Sigmoid colon (tissue), 7 donors: ENCODE measurements around the gene NPFFR1. TPM values are rescaled to one million over a fixed set of nuclear protein-coding genes. Genes with fewer than 3 reads are reported as not detected.

ENCODE experiments used
- DNase-seq: peaks from one replicate; pipeline ENCODE4 v3.0.0-alpha.2; 2019
- H3K27ac ChIP-seq, 4 donors: fragments of 200-600 bp; sonication (generic); one replicate each; pipeline ENCODE4 v1.5.1; 2016 to 2019; ENCODE audit warnings: mild to moderate bottlenecking in 1 of 4
- H3K27me3 ChIP-seq, 3 donors: fragments of 200-600 bp; sonication (generic); one replicate each; pipeline ENCODE4 v1.5.1; 2019; ENCODE audit warnings: mild to moderate bottlenecking in 1 of 3
- H3K36me3 ChIP-seq, 4 donors: fragments of 200-600 bp; sonication (generic); one replicate each; pipeline ENCODE4 v1.5.1; 2016 to 2019
- H3K4me1 ChIP-seq, 4 donors: fragments of 200-600 bp; sonication (generic); one replicate each; pipeline ENCODE4 v1.5.1; 2017 to 2019
- H3K4me3 ChIP-seq, 4 donors: fragments of 200-600 bp; sonication (generic); one replicate each; pipeline ENCODE4 v1.5.1; 2017 to 2019; ENCODE audit warnings: mild to moderate bottlenecking in 2 of 4, moderate library complexity in 1 of 4
- H3K9me3 ChIP-seq, 4 donors: fragments of 200-600 bp in 3 of 4; sonication (generic) in 3 of 4; one replicate each; pipeline versions ENCODE4 v1.5.1 to v1.6.1; 2013 to 2019
- EP300 ChIP-seq, 4 donors: sonication (generic); formaldehyde crosslinking; IDR thresholded peaks; one replicate each; pipeline ENCODE4 v1.6.1; 2017; ENCODE audit warnings: antibody characterized with exemption in 4 of 4
- POLR2A ChIP-seq, 2 donors: fragments of 450-650 bp; IDR thresholded peaks; one replicate each; pipeline ENCODE4 v1.6.1; 2016; ENCODE audit warnings: antibody characterized with exemption in 2 of 2, mild to moderate bottlenecking in 2 of 2, moderate library complexity in 2 of 2
- POLR2AphosphoS5 ChIP-seq, 4 donors: sonication (generic); formaldehyde crosslinking; IDR thresholded peaks; one replicate each; pipeline ENCODE4 v1.6.1; 2017; ENCODE audit warnings: antibody characterized with exemption in 4 of 4
- WGBS, 2 donors: extraction: QIAGEN DNeasy Blood & Tissue Kit; methylation state at CpG; one replicate each; pipeline ENCODE4 v1.1.7; 2013; 5-methylcytosine and 5-hydroxymethylcytosine counted together
- intact Hi-C: fragments of 100-400 bp; cut with DNase I; formaldehyde crosslinking; loops from one replicate; pipeline ENCODE4 v1.15.1; 2023
- polyA plus RNA-seq, 3 donors: library from polyadenylated mRNA; stranded (reverse); fragments of 200-250 nt; gene quantifications; one replicate each; pipeline ENCODE4 v1.2.3, GENCODE V29; 2013
- total RNA-seq, 4 donors: library from RNA; depleted of rRNA; stranded (reverse); fragments of >200 nt; gene quantifications; one replicate each; pipeline ENCODE4 v1.1.0, GENCODE V29; 2016
- TF ChIP-seq, protein P1 (sequence below), 4 experiments: fragments of 450-650 bp in 3 of 4; fragments of 200-600 bp in 1 of 4; IDR thresholded peaks; one replicate each; pipeline ENCODE4 v1.5.1; 2016 to 2019; ENCODE audit warnings: antibody characterized with exemption in 4 of 4, mild to moderate bottlenecking in 3 of 4, moderate library complexity in 2 of 4
- donor health status: healthy with polysubstance abuse.
- donor health status: Bipolar disorder and iron deficiency.
- donor health status: healthy.

Gene NPFFR1
- total and polyA plus RNA-seq, 7 donors = under 0.01 to 0.44 (median under 0.01) TPM; not detected in 4

DNA sequence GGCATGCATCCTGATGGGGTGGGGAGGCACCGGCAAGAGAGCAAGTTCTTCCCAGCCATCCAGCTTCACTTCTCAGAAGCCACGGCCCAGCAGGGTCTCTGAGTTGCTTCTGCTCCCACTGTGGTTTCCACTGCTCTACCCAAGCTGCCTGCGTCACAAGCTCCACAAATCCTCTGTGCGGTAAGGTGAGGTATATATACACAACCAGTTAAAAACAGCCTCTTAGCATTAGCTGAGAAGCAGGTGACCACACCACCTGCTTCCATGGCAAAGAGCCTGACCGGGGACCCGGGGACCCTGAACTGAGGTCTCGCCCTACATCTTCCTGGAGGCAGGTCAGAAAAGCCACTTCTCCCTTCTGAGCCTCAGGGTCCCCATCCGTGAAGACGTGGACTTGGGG is 46.9 kb upstream of the NPFFR1 start:
- intact Hi-C loops = no loop called here
- peak; percentile 45 for DNase-seq
- 81 to 92% methylated on average over 9 of the region's 9 CpGs for WGBS, 2 donors
- Histone ChIP-seq H3K36me3 (no peaks in the 10 kb centered on the region), H3K27me3 (no peaks in the 10 kb centered on the region), H3K4me1 (peaks cover 0 to 15% (median 14%) of the 10 kb centered on the region in 4 donors), H3K27ac (no peak overlapping the region), H3K4me3 (no peak overlapping the region), H3K9me3 (no peaks in the 10 kb centered on the region)
- TF ChIP-seq POLR2AphosphoS5 (IDR thresholded peaks at IDR 0.05) (no peak), EP300 (IDR thresholded peaks at IDR 0.05) (no peak)

DNA sequence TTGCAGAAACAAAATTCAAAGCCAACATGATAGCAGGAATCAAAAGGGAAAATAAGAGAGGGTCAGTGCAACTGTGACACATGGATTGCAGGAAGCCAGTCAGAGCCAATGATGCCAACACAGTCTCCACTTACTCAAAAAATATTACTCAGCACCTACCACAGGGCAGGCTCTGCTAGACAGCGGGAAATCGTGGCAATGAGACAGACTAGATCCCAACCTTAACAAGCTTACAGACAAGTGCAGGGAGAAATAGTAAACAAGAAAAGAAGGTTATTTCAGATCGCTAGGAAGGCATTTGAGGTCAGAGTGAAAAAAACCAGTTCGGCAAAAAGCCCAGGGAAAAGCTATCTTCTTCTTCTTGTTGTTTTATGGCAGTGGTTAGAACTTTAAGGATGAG is 45.2 kb upstream of the NPFFR1 start:
- no peak overlapping the region for H3K27ac ChIP-seq
- TF ChIP-seq POLR2A (IDR thresholded peaks at IDR 0.05) = no peak
- TF ChIP-seq POLR2AphosphoS5 (IDR thresholded peaks at IDR 0.05) = no peak
- TF ChIP-seq EP300 (IDR thresholded peaks at IDR 0.05) = no peak
- TF ChIP-seq, protein P1, sequence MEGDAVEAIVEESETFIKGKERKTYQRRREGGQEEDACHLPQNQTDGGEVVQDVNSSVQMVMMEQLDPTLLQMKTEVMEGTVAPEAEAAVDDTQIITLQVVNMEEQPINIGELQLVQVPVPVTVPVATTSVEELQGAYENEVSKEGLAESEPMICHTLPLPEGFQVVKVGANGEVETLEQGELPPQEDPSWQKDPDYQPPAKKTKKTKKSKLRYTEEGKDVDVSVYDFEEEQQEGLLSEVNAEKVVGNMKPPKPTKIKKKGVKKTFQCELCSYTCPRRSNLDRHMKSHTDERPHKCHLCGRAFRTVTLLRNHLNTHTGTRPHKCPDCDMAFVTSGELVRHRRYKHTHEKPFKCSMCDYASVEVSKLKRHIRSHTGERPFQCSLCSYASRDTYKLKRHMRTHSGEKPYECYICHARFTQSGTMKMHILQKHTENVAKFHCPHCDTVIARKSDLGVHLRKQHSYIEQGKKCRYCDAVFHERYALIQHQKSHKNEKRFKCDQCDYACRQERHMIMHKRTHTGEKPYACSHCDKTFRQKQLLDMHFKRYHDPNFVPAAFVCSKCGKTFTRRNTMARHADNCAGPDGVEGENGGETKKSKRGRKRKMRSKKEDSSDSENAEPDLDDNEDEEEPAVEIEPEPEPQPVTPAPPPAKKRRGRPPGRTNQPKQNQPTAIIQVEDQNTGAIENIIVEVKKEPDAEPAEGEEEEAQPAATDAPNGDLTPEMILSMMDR (IDR thresholded peaks at IDR 0.05) = no peak
- H3K4me1 ChIP-seq = peaks cover 0 to 21% (median 15%) of the 10 kb centered on the region in 4 donors
- H3K4me3 ChIP-seq = no peak overlapping the region
- no peaks in the 10 kb centered on the region for H3K36me3 ChIP-seq
- intact Hi-C loops = no loop called here
- 78 to 81% methylated on average over 4 of the region's 4 CpGs for WGBS, 2 donors
- no peak for DNase-seq
- no peaks in the 10 kb centered on the region for H3K9me3 ChIP-seq
- no peaks in the 10 kb centered on the region for H3K27me3 ChIP-seq

DNA sequence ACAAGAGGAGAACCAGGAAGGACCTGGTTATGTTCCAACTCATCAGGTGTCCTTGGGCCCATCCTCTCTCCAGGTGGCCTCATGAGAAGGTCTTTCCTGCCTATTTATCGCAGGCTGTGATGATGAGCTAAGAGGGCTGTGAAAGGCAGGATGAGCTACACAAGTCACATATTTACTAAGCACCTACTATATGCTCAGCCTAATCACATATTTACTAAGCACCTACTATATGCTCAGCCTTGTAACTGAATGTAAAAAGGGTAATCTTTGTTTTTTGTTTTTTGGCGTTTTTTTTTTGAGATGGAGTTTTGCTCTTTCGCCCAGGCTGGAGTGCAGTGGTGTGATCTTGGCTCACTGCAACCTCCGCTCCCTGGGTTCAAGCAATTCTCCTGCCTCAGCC is 44.2 kb upstream of the NPFFR1 start:
- intact Hi-C loops = no loop called here
- no peaks in the 10 kb centered on the region for H3K9me3 ChIP-seq
- no peak overlapping the region for H3K4me3 ChIP-seq
- 93 to 94% methylated on average over 4 of the region's 4 CpGs for WGBS, 2 donors
- TF ChIP-seq POLR2A (IDR thresholded peaks at IDR 0.05) = no peak
- TF ChIP-seq EP300 (IDR thresholded peaks at IDR 0.05) = no peak
- no peak for TF ChIP-seq POLR2AphosphoS5 (IDR thresholded peaks at IDR 0.05)
- TF ChIP-seq, protein P1 (IDR thresholded peaks at IDR 0.05) = no peak
- no peak overlapping the region for H3K27ac ChIP-seq
- DNase-seq = no peak
- H3K27me3 ChIP-seq = no peaks in the 10 kb centered on the region
- H3K36me3 ChIP-seq = no peaks in the 10 kb centered on the region
- peaks cover 0 to 21% (median 15%) of the 10 kb centered on the region in 4 donors for H3K4me1 ChIP-seq

DNA sequence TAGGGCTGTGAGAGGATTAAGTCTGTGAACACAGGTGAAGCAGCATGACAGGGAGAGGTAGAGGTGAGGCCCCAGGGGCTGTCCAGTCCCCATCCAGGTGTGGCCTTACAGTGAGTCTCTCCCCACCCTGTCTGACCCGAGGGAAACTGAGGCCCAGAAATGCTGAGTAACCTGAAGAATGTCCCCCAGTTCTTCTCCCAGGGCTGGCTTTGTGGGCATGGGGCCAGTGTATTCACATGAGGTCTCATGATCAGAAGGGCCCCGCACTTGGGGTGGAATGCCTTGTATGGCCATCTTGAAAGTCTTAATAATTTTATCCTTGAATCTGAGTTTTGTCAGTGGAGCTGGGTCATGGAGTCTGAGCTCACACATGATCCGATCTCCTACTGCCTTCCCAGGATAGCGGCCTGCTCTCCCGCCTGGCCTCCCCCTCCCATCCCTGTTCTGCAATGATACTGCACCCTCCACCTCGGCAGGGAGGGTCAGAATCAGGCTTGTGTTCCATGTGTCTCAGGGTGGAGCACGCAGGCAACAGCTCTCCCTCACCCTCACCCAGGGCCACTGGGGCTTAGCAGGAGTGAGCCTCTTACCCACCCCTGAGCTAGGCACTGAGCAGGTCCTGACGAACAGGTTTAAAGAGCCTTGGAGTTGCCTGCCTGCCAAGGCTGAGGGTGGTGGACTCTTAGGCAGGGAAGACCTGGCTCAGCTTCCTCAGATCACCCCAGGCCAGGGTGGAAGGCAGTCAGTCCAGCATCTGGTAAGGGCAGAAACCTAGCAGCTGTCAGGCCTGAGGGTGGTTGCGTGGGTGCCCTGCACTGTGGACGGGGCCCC is 41.4 kb upstream of the NPFFR1 start:
- H3K4me1 ChIP-seq = peaks cover 0 to 8% (median 0%) of the 10 kb centered on the region in 4 donors
- intact Hi-C loops = no loop called here
- H3K9me3 ChIP-seq = no peaks in the 10 kb centered on the region
- no peak overlapping the region for H3K27ac ChIP-seq
- peaks cover 0 to 5% (median 0%) of the 10 kb centered on the region in 4 donors for H3K36me3 ChIP-seq
- no peaks in the 10 kb centered on the region for H3K27me3 ChIP-seq
- WGBS, 2 donors = 89 to 92% methylated on average over 10 of the region's 10 CpGs
- TF ChIP-seq POLR2A (IDR thresholded peaks at IDR 0.05) = no peak
- TF ChIP-seq POLR2AphosphoS5 (IDR thresholded peaks at IDR 0.05) = no peak
- TF ChIP-seq, protein P1 (IDR thresholded peaks at IDR 0.05) = no peak
- TF ChIP-seq EP300 (IDR thresholded peaks at IDR 0.05) = no peak
- H3K4me3 ChIP-seq = no peak overlapping the region
- peak; percentile 58 for DNase-seq

DNA sequence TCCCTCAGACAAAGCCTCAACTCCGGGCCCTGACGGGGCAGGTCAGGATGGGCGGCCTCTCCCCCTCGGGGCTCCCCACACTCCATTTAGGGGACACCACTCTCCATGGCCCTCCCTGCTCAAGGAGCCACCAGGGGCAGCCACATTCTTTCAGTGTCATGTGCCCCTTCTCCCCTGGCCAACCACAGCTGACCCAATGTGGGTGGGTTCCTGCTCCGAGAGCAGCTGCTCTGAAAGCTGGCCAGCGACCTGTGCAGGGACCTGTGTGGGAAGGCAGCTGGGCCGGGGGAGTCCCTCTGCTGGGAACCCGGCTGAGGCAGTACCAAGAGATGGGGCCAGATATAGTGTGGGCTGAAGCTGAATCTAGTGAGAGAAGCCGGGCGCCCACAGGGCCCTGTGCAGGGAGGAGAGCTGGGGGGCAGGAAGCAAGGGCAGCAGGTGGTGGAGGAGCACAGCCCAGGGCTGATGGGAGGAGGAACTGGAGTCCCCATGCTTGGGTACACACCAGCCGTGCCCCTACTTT is 40.6 kb upstream of the NPFFR1 start:
- Histone ChIP-seq H3K4me3 (no peak overlapping the region), H3K27me3 (no peaks in the 10 kb centered on the region), H3K4me1 (peaks cover 0 to 8% (median 0%) of the 10 kb centered on the region in 4 donors), H3K9me3 (no peaks in the 10 kb centered on the region), H3K27ac (no peak overlapping the region), H3K36me3 (peaks cover 0 to 5% (median 0%) of the 10 kb centered on the region in 4 donors)
- peak; percentile 47 for DNase-seq
- intact Hi-C loops = no loop called here
- WGBS, 2 donors = 59 to 80% methylated on average over 11 of the region's 11 CpGs
- TF ChIP-seq EP300 (IDR thresholded peaks at IDR 0.05) (no peak), POLR2A (IDR thresholded peaks at IDR 0.05) (no peak), POLR2AphosphoS5 (IDR thresholded peaks at IDR 0.05) (no peak)
- TF ChIP-seq, protein P1 (IDR thresholded peaks at IDR 0.05) = no peak
